ENCODE data around the gene COX8A.

Gene COX8A

GRCh38 chr11:64003807-64004589 lies 29.6 kb downstream of the COX8A start:
- DNase-seq, result no peak

DNA sequence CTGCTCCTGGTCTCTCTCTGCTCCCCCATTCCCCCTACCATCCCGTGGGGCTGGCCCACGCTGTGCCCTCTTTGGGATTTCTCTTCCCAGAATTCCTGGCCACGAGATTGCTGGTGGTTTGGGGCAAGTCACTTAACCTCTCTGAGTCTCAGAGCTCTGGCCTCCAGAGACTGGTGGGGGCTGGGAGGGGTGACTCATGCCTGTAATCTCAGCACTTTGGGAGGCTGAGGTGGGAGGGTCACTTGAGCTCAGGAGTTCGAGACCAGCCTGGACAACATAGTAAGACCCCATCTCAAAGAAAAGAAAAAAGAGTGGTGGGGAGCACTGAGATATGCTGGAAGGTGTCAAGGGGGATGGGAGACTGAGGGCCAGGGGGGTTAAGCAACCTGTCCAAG lies 30.2 kb downstream of the COX8A start:
- DNase-seq, result no peak

DNA sequence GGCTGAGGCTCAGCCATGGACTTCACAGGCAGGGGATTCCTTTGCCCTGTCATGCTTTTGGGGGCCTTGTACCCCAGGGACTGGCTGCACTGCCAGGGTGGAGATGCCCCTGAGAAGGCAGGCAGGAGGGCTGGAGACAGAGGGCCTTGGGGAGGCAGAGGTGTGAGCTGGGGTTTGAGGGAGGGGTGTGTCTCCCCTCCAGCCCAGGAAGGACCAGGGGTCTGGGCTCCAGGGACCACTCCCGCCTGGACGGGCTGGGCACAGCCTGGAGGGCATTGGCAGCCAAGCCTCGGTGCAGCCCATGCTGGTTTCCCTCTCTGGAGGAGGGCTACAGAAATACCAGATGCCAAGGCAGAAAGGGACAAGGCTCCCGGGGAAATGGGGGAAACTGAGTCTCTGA lies 31.3 kb downstream of the COX8A start:
- no peak for DNase-seq

DNA sequence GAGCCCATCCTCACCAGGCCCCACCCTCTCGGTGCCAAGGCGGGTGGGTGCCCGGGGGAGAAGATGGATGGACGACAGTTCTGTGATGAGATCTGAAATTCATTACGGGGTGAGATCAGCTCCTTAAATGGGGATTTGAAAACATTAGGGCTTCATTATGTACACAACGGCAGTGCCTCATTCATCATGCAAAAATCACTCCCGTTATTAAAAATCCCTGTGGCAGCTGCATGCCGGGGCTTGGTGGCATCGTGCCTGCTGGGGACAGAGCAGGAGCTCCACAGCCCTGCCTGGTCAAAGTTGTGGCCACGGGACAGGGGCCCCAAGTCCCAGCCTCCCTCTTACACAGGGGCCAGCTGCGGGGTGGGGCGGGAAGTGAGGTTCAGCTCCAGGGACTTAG lies 32.0 kb downstream of the COX8A start:
- no peak for DNase-seq

- DNase-seq, result no peak
Measured at GRCh38 chr11:64007160-64007628, 32.8 kb downstream of the COX8A start.

GRCh38 chr11:64007629-64008282 lies 33.3 kb downstream of the COX8A start:
- DNase-seq, result no peak

GRCh38 chr11:64008283-64008913 lies 34.0 kb downstream of the COX8A start:
- DNase-seq, result no peak

DNA sequence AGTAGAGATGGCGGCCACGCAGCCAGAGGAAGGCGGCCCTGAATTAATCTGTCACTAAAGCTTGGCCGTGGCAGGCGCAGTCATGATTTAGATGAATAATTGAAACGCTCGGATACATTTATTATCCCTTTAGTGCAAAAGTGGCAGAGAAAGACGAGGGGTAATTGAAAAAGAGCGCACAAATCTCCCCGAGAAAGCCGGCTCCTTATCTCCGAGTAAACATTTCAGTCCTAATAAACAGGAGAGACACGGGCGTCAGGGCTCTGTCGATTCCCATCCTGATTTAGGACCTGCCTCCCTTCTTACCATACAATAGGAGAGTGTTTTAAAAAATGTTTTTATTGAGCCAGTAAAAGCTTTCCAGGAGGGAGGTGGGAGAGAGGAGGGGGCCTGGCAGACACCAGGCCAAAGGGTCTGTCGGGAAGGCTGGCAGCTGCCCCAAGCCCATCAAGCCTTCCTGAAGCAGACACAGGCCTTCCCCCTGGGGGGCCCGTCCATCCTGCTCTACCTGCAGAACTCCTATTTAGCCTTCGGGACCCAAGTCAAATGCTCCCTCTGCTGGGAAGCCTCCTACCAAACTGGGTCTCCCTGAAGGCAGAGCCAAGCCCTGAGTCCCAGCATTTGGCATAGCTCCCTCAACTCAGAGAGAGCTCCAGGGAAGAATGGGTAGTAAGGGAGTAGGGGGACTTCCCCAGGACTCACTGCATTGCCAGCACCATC lies 34.7 kb downstream of the COX8A start:
- DNase-seq, result no peak

DNA sequence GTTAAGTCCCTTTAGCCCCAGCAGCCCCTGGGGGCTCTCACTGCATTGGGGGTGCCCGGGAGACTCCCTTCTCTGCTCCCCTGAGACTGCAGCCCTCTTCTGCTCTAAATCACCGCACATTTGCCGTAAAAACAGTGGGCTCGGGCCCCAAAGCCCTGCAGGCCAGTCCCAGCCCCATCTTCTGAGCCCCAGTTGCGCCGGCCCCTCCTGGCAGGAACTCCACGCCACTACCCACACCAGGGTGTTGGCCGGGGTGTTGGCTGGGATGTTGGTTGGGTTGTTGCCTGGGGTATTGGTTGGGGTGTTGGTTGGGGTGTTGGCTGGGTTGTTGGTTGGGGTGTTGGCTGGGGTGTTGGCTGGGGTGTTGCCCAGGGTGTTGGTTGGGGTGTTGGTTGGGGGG lies 35.3 kb downstream of the COX8A start:
- no peak for DNase-seq

DNA sequence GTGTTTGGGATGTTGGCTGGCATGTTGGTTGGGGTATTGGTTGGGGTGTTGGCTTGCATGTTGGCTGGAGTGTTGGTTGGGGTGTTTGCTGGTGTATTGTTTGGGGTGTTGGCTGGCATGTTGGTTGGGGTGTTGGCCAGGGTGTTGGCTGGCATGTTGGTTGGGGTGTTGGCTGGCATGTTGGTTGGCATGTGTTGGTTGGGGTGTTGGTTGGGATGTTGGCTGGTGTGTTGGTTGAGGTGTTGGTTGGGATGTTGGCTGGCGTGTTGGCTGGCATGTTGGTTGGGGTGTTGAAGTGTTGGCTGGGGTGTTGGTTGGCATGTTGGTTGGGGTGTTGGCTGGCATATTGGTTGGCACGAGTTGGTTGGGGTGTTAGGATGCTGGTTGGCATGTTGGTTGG lies 36.4 kb downstream of the COX8A start:
- DNase-seq, result no peak

- DNase-seq, result no peak
Measured at GRCh38 chr11:64011371-64011770, 37.0 kb downstream of the COX8A start.

DNA sequence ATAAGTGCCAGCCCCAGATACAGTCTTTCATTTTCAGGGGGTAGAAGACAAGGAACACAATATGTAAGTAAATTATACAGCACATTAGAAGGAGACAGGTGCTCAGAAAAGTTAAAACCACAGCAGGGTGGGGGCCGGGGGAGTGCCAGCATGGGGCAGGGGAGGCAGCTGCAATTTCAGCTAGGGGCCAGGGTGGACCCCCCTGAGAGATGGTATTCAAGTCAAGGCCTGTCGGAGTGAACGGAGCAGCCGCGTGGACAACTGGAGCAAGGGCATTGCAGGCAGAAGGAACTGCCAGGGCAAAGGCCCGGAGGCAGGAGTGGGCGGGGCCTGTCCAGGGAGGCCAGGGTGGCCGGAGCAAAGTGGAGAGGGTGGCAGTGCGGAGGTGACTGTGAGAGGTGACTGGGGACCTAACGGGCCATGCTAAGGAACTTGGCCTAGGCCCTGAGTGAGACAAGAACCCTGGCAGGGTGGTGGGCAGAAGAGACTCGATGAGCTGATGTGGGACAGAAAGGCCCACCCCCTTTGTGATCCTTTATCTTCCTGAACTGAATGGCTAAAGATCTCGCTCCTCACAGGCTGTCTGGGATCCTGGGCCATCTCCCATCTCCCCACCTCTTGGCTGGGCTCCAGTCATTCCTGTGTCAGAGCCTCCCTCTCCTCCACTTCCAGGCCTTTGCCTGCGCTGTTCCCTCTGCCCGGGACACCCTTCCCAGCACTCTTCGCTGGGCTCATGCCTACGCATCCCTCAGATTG lies 38.9 kb downstream of the COX8A start:
- DNase-seq, result no peak

DNA sequence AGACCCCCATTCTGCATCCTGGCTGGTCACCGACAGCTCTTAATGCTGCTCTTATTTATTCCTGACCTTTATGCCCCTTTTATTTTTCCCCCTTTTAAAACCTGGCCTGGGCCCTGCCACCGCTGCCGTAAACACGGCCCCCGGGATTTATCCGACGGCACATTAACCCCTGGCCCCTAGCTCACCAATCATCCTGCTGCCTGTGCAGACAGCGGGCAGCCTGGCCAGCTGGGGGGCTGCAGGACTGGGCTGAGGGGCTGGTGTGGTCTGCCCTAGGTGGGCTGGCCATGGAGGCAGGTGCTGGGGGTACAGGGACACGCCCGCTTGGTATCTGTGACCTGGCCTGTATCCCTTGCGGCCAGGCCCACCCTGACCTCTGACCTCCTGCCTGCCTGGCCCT lies 39.9 kb downstream of the COX8A start:
- no peak for DNase-seq

DNA sequence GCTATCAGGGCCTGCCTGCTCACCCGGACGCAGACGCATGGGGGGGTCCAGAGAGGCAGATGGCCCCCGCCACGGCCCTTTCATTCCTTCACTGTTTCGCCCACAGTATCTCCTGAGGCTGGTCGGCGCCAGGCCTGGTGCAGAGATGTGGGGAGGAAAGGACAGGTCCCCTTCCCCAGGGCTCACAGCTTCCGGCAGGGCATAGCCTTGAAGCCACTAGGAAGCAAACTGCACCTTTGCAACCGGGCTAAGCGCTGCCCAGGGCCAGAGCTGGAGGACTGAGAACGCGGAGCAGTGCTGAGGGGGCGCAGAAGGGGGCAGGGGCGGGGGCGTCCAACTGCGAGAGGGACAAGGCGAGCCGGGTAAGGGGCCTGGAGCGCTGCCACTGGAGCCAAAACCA lies 41.1 kb downstream of the COX8A start:
- no peak for DNase-seq

DNA sequence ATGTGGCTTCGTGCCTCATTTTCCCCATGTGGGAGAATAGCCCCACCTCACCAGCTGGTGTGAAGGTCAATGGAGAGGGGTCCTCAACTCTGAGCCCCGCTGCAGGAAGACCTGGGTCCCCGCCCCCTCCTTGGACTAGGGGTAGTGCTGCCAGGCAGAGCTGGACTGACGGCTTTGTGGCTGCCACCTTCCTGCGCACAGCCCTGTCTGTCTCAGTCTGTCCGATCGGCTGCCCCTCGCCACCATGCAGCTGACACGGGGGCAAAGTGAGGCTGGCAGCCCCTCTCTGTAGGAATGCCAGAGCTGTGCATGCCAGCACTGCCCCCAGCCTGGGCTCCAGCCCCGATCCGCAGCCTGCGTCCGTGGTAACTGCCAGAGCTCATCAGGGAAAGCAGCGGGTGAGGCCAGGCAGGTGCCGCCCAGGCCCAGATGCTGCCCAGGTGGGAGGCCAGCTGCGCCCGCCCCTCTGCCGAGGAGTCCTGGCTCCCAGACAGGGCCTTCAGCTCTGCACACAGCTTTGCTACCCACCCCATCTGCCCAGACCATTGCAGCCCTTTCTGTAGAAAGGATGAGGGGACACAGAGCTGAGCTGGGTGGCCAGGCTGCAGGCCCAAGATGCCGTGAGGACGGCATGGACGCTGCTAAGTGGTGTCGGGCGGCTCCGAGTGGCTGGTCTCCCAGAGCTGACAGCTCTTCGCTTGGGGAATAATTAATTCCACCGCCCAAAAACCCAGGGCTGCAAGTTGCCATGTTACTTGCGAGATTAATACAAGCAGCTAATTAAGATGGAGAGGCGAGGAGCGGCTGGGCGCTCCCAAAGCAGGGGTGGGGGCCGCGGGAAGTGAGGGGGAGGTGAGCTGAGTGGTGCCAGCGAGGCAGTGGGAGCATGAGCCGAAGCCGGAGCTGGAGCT lies 41.8 kb downstream of the COX8A start:
- no peak for DNase-seq

GRCh38 chr11:64017945-64018224 lies 43.5 kb downstream of the COX8A start:
- no peak for DNase-seq

DNA sequence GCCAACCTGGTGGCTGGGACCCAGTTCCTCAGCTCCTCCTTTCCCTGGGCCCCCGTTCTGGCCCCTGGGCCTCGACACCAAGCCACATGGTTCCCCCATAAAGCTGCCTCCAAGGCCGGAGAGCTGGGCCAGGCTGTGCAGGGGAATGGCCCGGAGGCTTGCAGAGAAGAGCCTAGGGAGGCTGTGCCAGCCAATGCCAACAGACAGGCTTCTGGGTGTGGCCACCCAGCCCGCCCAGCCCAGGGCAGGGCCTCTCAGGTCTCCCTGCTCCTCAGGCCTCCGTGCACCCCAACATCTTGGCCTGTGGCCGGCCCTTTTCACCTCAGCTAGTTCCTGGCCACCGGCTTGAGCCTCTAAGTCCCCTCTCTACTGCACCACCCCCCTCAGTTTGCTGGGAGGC lies 43.9 kb downstream of the COX8A start:
- DNase-seq, result no peak

- DNase-seq, result no peak
Measured at GRCh38 chr11:64019106-64020037, 45.0 kb downstream of the COX8A start.

DNA sequence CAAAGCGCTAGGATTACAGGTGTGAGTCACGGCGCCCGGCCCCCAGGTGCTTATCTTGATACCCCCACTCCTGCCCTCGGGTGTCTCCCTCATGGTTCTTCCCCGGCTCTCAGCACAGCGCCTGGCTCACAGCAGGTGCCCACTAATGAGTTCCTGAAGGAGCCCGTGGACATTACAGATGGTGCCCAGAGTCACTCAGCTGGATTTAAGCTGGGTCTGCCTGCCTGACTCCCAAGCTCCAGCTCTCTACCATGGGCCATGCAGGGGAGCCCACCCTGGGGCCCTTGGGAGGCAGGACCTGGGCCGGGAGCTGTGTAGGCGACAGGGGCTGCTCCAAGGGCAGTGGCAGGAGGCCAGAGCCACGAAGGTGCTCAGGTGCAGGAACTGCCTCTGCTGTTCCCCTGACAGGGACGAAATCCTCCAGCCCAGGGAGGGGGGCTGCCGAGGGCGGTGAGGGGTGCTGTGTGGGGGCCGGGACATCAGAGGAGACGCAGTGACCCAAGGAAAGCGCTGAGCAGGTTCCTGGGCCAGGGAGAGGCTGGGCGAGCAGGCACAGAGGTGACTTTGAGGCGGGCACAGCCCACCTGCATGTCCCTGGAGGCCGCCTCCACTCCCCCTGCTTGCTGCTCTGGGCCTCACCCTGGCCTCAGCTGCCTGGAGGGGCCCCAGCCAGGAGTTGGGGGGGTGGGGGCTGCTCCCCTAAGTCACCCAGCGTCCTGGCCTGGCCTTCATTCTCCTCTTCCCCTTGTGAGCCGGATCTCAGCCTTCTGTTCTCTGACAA lies 46.7 kb downstream of the COX8A start:
- no peak for DNase-seq

- DNase-seq, result no peak
Measured at GRCh38 chr11:64021757-64022093, 47.3 kb downstream of the COX8A start.

Data from effector CD8-positive, alpha-beta T cell (primary cell).